Measurements from ENCODE around the gene CD226. TPM values are rescaled to one million over a fixed set of nuclear protein-coding genes. Genes with fewer than 3 reads are reported as not detected.

Gene CD226
- total RNA-seq, 1 experiment from 2014 or later = 1.2 TPM

DNA sequence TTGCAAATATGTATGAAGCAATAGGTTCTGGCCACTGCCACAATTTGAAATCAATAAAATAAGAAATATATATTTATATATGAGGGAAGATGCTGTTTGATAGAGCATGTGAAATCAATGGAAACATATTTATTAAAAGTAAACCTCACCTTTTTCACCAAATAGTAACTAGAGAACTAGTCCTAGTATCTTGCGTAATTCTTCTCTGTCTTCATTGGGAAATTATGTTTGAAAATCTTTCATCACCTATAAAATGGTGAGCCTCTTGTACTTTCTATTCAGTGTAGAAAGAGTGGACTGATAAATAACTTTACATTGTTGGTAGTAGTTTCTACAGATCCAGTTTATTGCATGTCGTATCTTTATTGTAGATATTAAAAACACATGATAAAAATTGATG is 103.0 kb downstream of the CD226 start:
- intact Hi-C loops (cut with micrococcal nuclease) = no loop called here
- no TSS peak for BruUV-seq (replicated peaks)
- ATAC-seq = no peak

More for the DNA sequence above, 103.0 kb downstream of the CD226 start:
- DNase-seq (ENCODE audit: low read depth, low spot score) = no peak
- POLR2A ChIA-PET = no interaction called here
- no peak for TF ChIP-seq JUND (IDR thresholded peaks at IDR 0.05)
- no peak for TF ChIP-seq POLR2A (IDR thresholded peaks at IDR 0.05; ENCODE audit: borderline replicate concordance, extremely low read depth, insufficient read depth, insufficient read length)
- no peak for TF ChIP-seq SIN3A (IDR thresholded peaks at IDR 0.05; ENCODE audit: low read depth)
- no peak for TF ChIP-seq ZFX (IDR thresholded peaks at IDR 0.05)
- TF ChIP-seq EGR1 (IDR thresholded peaks at IDR 0.05; ENCODE audit: low read depth) = no peak
- no peak for TF ChIP-seq RAD21 (IDR thresholded peaks at IDR 0.05; ENCODE audit: low read depth)
- TF ChIP-seq TCF7L2 (IDR thresholded peaks at IDR 0.05; ENCODE audit: borderline replicate concordance, extremely low read depth, insufficient read depth, insufficient read length) = no peak
- no peak for TF ChIP-seq ELF1 (IDR thresholded peaks at IDR 0.05; ENCODE audit: borderline replicate concordance, low read depth)
- TF ChIP-seq CBX3 (IDR thresholded peaks at IDR 0.05; ENCODE audit: low read depth) = no peak
- TF ChIP-seq POLR2AphosphoS5 (IDR thresholded peaks at IDR 0.05; ENCODE audit: low read depth, low read length) = no peak
- TF ChIP-seq FOSL1 (IDR thresholded peaks at IDR 0.05; ENCODE audit: low read depth) = no peak
- TF ChIP-seq ZNF274 (IDR thresholded peaks at IDR 0.05; ENCODE audit: low read depth, low read length) = no peak
- no peak for TF ChIP-seq SP1 (IDR thresholded peaks at IDR 0.05; ENCODE audit: low read depth)
- TF ChIP-seq, protein P1, sequence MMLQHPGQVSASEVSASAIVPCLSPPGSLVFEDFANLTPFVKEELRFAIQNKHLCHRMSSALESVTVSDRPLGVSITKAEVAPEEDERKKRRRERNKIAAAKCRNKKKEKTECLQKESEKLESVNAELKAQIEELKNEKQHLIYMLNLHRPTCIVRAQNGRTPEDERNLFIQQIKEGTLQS (IDR thresholded peaks at IDR 0.05) = no peak
- TF ChIP-seq, protein P2, sequence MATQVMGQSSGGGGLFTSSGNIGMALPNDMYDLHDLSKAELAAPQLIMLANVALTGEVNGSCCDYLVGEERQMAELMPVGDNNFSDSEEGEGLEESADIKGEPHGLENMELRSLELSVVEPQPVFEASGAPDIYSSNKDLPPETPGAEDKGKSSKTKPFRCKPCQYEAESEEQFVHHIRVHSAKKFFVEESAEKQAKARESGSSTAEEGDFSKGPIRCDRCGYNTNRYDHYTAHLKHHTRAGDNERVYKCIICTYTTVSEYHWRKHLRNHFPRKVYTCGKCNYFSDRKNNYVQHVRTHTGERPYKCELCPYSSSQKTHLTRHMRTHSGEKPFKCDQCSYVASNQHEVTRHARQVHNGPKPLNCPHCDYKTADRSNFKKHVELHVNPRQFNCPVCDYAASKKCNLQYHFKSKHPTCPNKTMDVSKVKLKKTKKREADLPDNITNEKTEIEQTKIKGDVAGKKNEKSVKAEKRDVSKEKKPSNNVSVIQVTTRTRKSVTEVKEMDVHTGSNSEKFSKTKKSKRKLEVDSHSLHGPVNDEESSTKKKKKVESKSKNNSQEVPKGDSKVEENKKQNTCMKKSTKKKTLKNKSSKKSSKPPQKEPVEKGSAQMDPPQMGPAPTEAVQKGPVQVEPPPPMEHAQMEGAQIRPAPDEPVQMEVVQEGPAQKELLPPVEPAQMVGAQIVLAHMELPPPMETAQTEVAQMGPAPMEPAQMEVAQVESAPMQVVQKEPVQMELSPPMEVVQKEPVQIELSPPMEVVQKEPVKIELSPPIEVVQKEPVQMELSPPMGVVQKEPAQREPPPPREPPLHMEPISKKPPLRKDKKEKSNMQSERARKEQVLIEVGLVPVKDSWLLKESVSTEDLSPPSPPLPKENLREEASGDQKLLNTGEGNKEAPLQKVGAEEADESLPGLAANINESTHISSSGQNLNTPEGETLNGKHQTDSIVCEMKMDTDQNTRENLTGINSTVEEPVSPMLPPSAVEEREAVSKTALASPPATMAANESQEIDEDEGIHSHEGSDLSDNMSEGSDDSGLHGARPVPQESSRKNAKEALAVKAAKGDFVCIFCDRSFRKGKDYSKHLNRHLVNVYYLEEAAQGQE (IDR thresholded peaks at IDR 0.05; ENCODE audit: low read depth) = no peak
- TF ChIP-seq SRF (IDR thresholded peaks at IDR 0.05; ENCODE audit: low read depth) = no peak
- TF ChIP-seq EZH2phosphoT487 (IDR thresholded peaks at IDR 0.05; ENCODE audit: borderline replicate concordance) = no peak
- RAD21 ChIA-PET (ENCODE audit: low non-redundant PET in 1 of 2, low total read pairs in 2 of 2, uncharacterized antibody in 2 of 2, unreplicated experiment in 2 of 2) = no interaction called here
- Histone ChIP-seq H3K36me3 (ENCODE audit: control insufficient read depth in 1 of 2, insufficient read depth in 2 of 2, low read length in 2 of 2) (no peaks in the 10 kb centered on the region), H3K9me3 (ENCODE audit: control insufficient read depth in 1 of 2, insufficient read depth in 1 of 2, low read depth in 1 of 2, low read length in 2 of 2) (no peaks in the 10 kb centered on the region), H2AFZ (ENCODE audit: low read depth, low read length, poor library complexity, severe bottlenecking) (no peak overlapping the region), H3K4me3 (replicated peaks in 1 of 2; ENCODE audit: low read depth in 1 of 2, low read length in 2 of 2) (no peak overlapping the region), H4K20me1 (ENCODE audit: insufficient read depth) (no peaks in the 10 kb centered on the region), H3K9ac (ENCODE audit: low read length) (no peak overlapping the region), H3K27me3 (ENCODE audit: insufficient read depth, low read length) (0 out of 2 replicates have a peak, but pooled peaks cover 7% of the 10 kb centered on the region), H3K4me2 (ENCODE audit: low read length) (no peak overlapping the region), H3K4me1 (ENCODE audit: control insufficient read depth in 1 of 2, insufficient read depth in 2 of 2, low read length in 2 of 2) (no peaks in the 10 kb centered on the region), H3K79me2 (ENCODE audit: insufficient read depth, low read length) (no peaks in the 10 kb centered on the region), H3K27ac (ENCODE audit: low read depth, low read length) (no peak overlapping the region), H3K9me2 (ENCODE audit: insufficient read depth) (no peaks in the 10 kb centered on the region)
- CTCF ChIA-PET = no interaction called here

Measured in HCT116 (cell line).